Measurements from ENCODE around the gene ARHGEF37.

ARHGEF37 gene

DNA sequence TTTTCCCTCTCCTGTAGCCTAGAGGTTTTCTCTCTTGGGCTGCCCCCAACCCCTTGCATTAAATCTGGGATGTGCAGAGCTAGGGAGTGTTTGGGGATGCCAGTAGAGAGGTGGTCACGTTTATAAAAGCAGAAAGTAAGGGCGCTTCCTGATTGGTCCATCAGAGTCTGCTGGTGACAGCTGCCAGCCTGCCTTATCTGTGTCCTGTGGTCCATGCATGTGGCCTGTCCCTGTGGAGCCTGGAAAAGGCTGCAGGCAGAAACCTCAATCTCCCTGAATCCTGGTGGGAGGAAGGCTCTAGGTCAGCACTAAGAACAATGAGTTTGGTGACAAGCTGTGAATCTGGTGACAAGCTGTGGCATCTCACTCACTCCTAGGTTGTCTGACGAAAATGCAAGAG, 42.2 kb downstream of the ARHGEF37 start:
- no peak overlapping the region for H3K27ac ChIP-seq
- TF ChIP-seq ZFX (IDR thresholded peaks at IDR 0.05) (no peak), CTCF (conservative IDR thresholded peaks at IDR 0.05) (no peak)

DNA sequence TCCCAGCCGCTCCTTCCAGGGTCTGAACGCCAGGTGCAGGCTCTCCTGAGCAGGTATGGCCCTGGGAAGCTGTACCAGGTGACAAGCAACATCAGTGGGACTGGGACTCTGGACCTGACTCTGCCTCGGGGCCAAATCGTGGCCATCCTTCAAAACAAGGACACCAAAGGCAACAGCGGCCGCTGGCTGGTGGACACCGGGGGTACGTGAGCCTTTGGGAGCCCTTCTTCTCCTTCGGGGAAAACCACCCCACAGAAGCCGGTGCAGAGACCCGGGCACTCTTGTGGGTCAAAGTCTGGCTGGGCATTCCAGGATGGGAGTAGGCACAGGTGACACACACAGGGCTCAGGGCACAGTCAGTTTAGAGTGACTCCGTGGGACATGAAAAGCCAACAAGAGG, 45.8 kb downstream of the ARHGEF37 start:
- no peak overlapping the region for H3K27ac ChIP-seq
- no peak for TF ChIP-seq ZFX (IDR thresholded peaks at IDR 0.05)
- no peak for TF ChIP-seq CTCF (conservative IDR thresholded peaks at IDR 0.05)

DNA sequence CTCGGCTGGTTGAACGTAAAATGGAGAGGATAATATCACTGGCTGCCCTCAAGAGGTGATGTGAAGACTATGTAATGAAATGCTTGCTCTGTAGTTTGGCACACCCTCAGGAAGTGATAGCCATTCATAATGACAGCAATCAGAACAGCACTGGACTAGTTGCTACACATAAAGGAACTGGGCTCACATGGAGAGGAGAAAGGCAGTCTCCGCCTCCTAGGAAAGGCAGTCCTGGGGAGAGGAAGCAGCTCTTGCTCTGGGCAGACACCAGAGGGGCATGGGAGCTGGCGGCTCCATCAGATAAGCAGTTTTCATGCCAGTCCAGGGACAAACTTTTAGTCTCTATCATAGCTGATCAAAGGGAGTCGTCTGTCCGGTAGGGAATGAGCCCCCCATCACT, 46.9 kb downstream of the ARHGEF37 start:
- TF ChIP-seq ZFX (IDR thresholded peaks at IDR 0.05) (no peak), CTCF (conservative IDR thresholded peaks at IDR 0.05) (no peak)

DNA sequence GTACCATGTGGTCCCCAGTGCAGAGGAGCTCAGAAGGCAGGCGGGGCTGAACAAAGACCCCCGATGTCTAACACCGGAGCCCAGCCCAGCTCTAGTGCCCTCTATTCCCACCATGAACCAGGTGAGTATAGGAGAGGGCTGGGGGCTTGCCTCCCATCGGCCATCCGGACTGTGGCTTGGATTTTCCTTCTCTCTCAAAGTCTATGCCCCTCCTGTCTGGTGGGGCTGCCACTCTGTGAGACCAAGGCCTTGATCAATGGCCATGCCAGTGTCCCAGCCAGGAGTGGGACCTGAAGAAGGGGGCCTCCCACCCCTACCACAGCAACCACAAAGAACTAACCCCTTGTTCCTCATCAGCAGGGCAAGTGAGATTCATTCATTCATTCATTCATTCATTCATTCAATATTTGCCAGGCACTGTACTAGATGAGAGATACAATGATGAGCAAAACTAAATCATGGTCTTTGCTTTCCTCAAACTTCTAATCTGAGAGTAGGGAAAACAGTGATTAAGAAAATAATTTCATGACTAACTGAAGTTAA, 47.6 kb downstream of the ARHGEF37 start:
- H3K27ac ChIP-seq = no peak overlapping the region
- TF ChIP-seq ZFX (IDR thresholded peaks at IDR 0.05) (no peak), CTCF (conservative IDR thresholded peaks at IDR 0.05) (no peak)

More for the DNA sequence above, 46.9 kb downstream of the ARHGEF37 start:
- H3K27ac ChIP-seq = no peak overlapping the region

DNA sequence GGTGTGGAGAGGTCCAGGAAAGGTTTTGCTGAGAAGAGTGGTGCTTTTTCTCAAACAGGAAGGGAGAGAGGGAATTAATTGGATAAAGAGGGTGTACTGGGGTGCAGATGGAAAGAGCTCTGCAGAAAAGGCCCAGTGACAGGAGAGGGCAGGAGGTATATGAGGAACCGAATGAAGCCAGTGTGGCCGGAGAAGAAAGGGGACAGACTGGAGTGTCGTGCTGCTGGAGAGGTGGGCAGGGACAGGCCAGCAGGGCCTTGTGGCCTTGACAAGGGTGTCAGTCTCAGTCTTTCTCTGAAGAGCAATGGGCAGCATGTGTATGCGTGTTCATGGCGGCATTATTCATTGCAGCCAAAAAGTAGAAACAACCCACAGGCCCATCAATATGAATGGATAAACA, 48.1 kb downstream of the ARHGEF37 start:
- TF ChIP-seq ZFX (IDR thresholded peaks at IDR 0.05) = no peak
- TF ChIP-seq CTCF (conservative IDR thresholded peaks at IDR 0.05) = no peak
- no peak overlapping the region for H3K27ac ChIP-seq

- TF ChIP-seq CTCF (conservative IDR thresholded peaks at IDR 0.05) (no peak), ZFX (IDR thresholded peaks at IDR 0.05) (no peak)
- no peak overlapping the region for H3K27ac ChIP-seq
Observed at GRCh38 chr5:149630337-149630736, 49.0 kb downstream of the ARHGEF37 start.

- TF ChIP-seq ZFX (IDR thresholded peaks at IDR 0.05) = no peak
- no peak for TF ChIP-seq CTCF (conservative IDR thresholded peaks at IDR 0.05)
- no peak overlapping the region for H3K27ac ChIP-seq
Observed at GRCh38 chr5:149631506-149631905, 50.2 kb downstream of the ARHGEF37 start.
